Calu3 (cell line): Measurements from ENCODE around the gene AIF1L. TPM values are rescaled to one million over a fixed set of nuclear protein-coding genes. Genes with fewer than 3 reads are reported as not detected.

Source experiments
- BruUV-seq: library from RNA; stranded (reverse); fragments of 400-500 nt; replicated peaks from 2 replicates; lab custom pipeline; 2021; lab: Mats Ljungman, UMichigan
- CTCF ChIA-PET: fragments of 300-600 bp; sonication (Branson Sonifier 250); formaldehyde crosslinking; loops from one replicate; lab custom pipeline; 2022; ENCODE audit warnings: antibody characterized with exemption; lab: Charles Lee
- DNase-seq: peaks from one replicate; pipeline ENCODE4 v3.0.0; 2022
- H3K27ac Mint-ChIP-seq: one replicate; pipeline ENCODE4 v1.8.0; 2022; ENCODE audit warnings: mixed read lengths; ENCODE audit not compliant: unreplicated experiment
- H3K27me3 Mint-ChIP-seq: one replicate; pipeline ENCODE4 v1.8.0; 2022; ENCODE audit warnings: mixed read lengths; ENCODE audit not compliant: unreplicated experiment
- H3K36me3 Mint-ChIP-seq: one replicate; pipeline ENCODE4 v1.8.0; 2022; ENCODE audit warnings: mild to moderate bottlenecking, moderate library complexity, mixed read lengths; ENCODE audit not compliant: insufficient read depth, unreplicated experiment
- H3K4me1 Mint-ChIP-seq: one replicate; pipeline ENCODE4 v1.8.0; 2022; ENCODE audit warnings: mild to moderate bottlenecking, low read depth, mixed read lengths; ENCODE audit not compliant: unreplicated experiment
- H3K4me3 Mint-ChIP-seq: one replicate; pipeline ENCODE4 v1.8.0; 2022; ENCODE audit warnings: mild to moderate bottlenecking, low read depth, moderate library complexity, mixed read lengths; ENCODE audit not compliant: unreplicated experiment
- H3K9me3 Mint-ChIP-seq: one replicate; pipeline ENCODE4 v1.8.0; 2022; ENCODE audit warnings: low read depth, mixed read lengths; ENCODE audit not compliant: unreplicated experiment
- intact Hi-C: fragments of 100-400 bp; cut with micrococcal nuclease; formaldehyde crosslinking; loops from one replicate; pipeline ENCODE4 v1.10.0; 2022; ENCODE audit not compliant: unreplicated experiment
- total RNA-seq: library from RNA; stranded (reverse); gene quantifications from 2 replicates; pipeline ENCODE4 v1.2.3, GENCODE V29; 2022
- TF ChIP-seq, protein P1 (sequence below): fragments of 200-600 bp; IDR thresholded peaks from one replicate; pipeline ENCODE4 v1.8.0; 2022; ENCODE audit warnings: antibody characterized with exemption; ENCODE audit not compliant: unreplicated experiment

Gene AIF1L
- total RNA-seq, 1 experiment from 2014 or later = 27.2 TPM

DNA sequence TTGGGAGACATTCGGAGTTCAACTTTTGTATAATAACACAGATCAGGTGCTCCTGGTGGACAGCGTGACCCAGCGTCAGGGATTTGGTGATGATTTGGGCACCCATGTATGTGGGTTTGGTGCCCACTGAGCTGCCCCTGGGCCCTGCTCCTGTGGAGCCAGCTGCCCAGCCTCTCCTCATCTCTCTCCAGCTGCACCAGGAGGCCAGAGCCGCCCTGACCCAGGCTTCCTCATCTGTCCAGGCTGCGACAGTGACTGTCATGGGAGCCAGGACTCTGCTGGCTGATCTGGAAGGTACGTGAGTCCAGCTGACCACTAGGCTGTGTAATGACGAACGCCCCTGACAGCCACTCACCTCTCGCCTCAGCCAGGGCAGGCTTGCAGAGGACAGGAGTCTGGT lies 14.5 kb upstream of the AIF1L start:
- TF ChIP-seq, protein P1, sequence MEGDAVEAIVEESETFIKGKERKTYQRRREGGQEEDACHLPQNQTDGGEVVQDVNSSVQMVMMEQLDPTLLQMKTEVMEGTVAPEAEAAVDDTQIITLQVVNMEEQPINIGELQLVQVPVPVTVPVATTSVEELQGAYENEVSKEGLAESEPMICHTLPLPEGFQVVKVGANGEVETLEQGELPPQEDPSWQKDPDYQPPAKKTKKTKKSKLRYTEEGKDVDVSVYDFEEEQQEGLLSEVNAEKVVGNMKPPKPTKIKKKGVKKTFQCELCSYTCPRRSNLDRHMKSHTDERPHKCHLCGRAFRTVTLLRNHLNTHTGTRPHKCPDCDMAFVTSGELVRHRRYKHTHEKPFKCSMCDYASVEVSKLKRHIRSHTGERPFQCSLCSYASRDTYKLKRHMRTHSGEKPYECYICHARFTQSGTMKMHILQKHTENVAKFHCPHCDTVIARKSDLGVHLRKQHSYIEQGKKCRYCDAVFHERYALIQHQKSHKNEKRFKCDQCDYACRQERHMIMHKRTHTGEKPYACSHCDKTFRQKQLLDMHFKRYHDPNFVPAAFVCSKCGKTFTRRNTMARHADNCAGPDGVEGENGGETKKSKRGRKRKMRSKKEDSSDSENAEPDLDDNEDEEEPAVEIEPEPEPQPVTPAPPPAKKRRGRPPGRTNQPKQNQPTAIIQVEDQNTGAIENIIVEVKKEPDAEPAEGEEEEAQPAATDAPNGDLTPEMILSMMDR = no peak
- no TSS peak for BruUV-seq
- Mint-ChIP-seq H3K9me3 (no peaks in the 10 kb centered on the region), H3K27ac (no peak overlapping the region), H3K27me3 (peaks cover 13% of the 10 kb centered on the region), H3K4me3 (no peak overlapping the region), H3K4me1 (no peaks in the 10 kb centered on the region), H3K36me3 (no peaks in the 10 kb centered on the region)
- intact Hi-C loops = no loop called here
- CTCF ChIA-PET = no interaction called here
- DNase-seq = no peak

DNA sequence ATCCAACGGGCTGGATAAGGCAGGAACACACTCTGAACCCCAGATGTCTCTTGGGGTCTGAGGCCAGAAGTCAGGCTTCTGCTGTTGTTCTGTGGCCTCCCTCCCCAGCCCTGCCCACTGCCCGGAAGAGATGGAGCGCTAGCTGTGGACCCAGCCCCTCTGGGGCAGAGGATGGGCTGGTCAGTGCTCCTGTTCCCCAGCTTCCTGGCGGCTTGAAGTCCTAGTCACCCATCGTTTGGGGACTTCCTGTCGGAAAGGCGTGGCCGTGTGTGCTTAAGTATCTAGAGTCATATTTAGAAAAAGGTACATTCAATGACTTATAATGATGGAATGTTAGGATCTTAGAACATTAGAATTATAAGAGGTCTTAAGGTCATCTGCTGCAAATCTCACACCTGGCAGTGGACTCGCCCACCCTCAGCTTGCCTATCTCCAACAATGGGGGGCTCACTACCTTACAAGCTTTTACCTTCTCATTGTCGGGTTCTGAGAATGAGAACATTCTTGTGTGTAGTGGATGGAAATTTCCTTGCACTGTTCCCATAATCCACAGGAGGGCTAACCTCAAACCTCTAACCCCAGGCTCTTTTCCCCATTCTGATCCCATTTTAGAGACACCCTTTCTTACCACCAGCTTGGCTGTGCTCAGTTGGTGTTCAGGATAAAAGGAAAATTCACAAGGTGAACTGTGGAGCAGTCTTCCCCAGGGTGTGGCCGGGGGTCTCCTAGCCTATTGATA lies 13.4 kb upstream of the AIF1L start:
- Mint-ChIP-seq H3K4me1 (no peaks in the 10 kb centered on the region), H3K27me3 (peaks cover 13% of the 10 kb centered on the region), H3K36me3 (no peaks in the 10 kb centered on the region), H3K9me3 (no peaks in the 10 kb centered on the region), H3K27ac (no peak overlapping the region), H3K4me3 (no peak overlapping the region)
- TF ChIP-seq, protein P1 = no peak
- no peak for DNase-seq
- CTCF ChIA-PET = interaction anchor here (0.6 to 1.0 kb wide), 2 partner anchors 25 to 477 kb away, joined by 4 to 5 read pairs; no protein-coding TSS in a partner anchor
- BruUV-seq = no TSS peak
- intact Hi-C loops = no loop called here

DNA sequence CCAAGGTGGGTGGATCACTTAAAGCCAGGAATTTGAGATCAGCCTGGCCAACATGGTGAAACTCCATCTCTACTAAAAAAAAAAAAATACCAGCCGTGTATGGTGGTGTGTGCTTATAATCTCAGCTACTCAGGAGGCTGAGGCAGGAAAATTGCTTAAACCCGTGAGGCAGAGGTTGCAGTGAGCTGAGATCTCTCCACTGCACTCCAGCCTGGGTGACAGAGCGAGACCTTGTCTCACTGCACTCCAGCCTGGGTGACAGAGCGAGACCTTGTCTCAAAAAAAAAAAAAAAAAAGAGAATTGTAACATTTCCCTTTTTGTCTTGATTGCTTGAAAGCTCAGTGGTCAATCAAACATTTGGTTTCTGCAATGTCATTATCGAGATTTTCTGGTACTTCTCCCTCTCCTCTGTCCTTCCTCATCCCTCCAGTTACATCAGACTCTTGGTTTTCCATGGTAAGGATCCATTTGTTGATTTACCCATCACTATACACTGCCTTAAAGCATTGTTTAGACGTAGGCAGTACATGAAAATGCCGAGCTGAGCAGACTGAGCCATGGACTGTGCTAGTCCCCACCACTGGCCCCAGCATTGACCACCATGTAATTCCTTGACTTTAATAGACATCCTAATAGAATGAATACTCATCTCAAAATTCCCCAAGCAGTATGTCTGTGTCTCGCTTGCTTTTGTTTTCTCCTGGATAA lies 11.5 kb upstream of the AIF1L start:
- Mint-ChIP-seq H3K9me3 (no peaks in the 10 kb centered on the region), H3K4me3 (no peak overlapping the region), H3K36me3 (no peaks in the 10 kb centered on the region), H3K4me1 (no peaks in the 10 kb centered on the region), H3K27ac (no peak overlapping the region), H3K27me3 (peaks cover 13% of the 10 kb centered on the region)
- TF ChIP-seq, protein P1 = no peak
- no TSS peak for BruUV-seq
- DNase-seq = no peak
- CTCF ChIA-PET = interaction anchor here (0.6 to 0.8 kb wide), 2 partner anchors 46 to 462 kb away, joined by 3 to 6 read pairs; no protein-coding TSS in a partner anchor
- intact Hi-C loops = no loop called here

DNA sequence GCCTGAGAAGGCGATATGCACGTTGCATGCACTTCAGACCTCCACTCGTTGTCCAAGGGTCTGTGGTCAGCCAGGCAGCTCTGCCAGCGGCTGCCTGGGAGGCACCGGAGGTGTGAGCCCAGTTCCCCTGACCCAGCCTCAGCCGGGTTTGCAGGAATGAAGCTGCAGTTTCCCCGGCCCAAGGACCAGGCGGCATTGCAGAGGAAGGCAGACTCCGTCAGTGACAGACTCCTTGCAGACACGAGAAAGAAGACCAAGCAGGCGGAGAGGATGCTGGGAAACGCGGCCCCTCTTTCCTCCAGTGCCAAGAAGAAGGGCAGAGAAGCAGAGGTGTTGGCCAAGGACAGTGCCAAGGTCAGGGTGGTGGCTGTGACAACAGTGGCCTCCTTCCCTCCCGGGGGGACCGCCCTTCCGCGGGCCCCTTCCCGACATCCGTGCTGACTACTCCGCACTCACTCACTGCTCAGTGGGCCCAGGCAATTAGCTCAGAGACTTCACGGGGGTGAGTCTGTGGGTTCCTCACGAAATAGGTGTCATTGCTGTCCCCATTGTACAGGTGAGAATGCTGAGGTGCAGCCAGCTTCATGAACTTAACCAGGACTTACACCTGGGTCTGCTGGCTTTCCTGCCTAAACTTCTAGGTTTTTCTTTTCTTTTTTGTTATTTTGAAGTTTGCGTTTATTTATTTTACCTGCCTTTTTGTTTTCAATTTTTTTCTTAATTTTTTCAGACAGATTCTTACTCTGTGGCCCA lies 10.8 kb upstream of the AIF1L start:
- H3K36me3 Mint-ChIP-seq = no peaks in the 10 kb centered on the region
- CTCF ChIA-PET = no interaction called here
- TF ChIP-seq, protein P1 = no peak
- H3K9me3 Mint-ChIP-seq = no peaks in the 10 kb centered on the region
- BruUV-seq = no TSS peak
- no peaks in the 10 kb centered on the region for H3K4me1 Mint-ChIP-seq
- H3K27ac Mint-ChIP-seq = no peak overlapping the region
- DNase-seq = no peak
- H3K27me3 Mint-ChIP-seq = peaks cover 10% of the 10 kb centered on the region
- no peak overlapping the region for H3K4me3 Mint-ChIP-seq
- intact Hi-C loops = no loop called here
